Uterus (tissue), 4 donors: ENCODE measurements around the gene COL5A1. TPM values are rescaled to one million over a fixed set of nuclear protein-coding genes. Genes with fewer than 3 reads are reported as not detected.

Experiments
- DNase-seq, 2 donors: peaks; one replicate each; pipeline ENCODE4 v3.0.0-alpha.2; 2019 to 2020
- H3K27ac ChIP-seq, 2 donors: fragments of 200-600 bp; sonication (generic); 1 replicate in 1 of 2; 2 replicates in 1 of 2; pipeline ENCODE4 v1.5.1; 2016 to 2018
- H3K27me3 ChIP-seq, 2 donors: fragments of 200-600 bp; sonication (generic); one replicate each; pipeline ENCODE4 v1.5.1; 2018 to 2019; ENCODE audit warnings: control low read depth in 1 of 2
- H3K36me3 ChIP-seq, 2 donors: fragments of 200-600 bp; sonication (generic); one replicate each; pipeline ENCODE4 v1.5.1; 2019; ENCODE audit warnings: control low read depth in 1 of 2
- H3K4me1 ChIP-seq, 2 donors: fragments of 200-600 bp; sonication (generic); one replicate each; pipeline ENCODE4 v1.5.1; 2018 to 2019; ENCODE audit warnings: control low read depth in 1 of 2
- H3K4me3 ChIP-seq, 2 donors: fragments of 200-600 bp; sonication (generic); 1 replicate in 1 of 2; 2 replicates in 1 of 2; pipeline ENCODE4 v1.5.1; 2018 to 2019; ENCODE audit warnings: mild to moderate bottlenecking in 1 of 2
- H3K9me3 ChIP-seq, 2 donors: fragments of 200-600 bp; sonication (generic); one replicate each; pipeline ENCODE4 v1.5.1; 2019; ENCODE audit warnings: control low read depth in 1 of 2
- POLR2A ChIP-seq, 2 donors: fragments of 450-650 bp; IDR thresholded peaks; one replicate each; pipeline ENCODE4 v1.6.1; 2016; ENCODE audit warnings: antibody characterized with exemption in 2 of 2, mild to moderate bottlenecking in 1 of 2, moderate library complexity in 1 of 2
- intact Hi-C: fragments of 100-400 bp; cut with DNase I; formaldehyde crosslinking; loops from one replicate; pipeline ENCODE4 v1.15.1; 2023; ENCODE audit warnings: low total_unique reads
- total RNA-seq, 4 donors: library from RNA; depleted of rRNA in 3 of 4; stranded (reverse); fragments of >200 nt in 3 of 4; gene quantifications; one replicate each; pipeline versions ENCODE4 v1.1.0 to v1.2.4, GENCODE V29; 2014 to 2023
- TF ChIP-seq, protein P1 (sequence below), 4 experiments: fragments of 200-600 bp in 2 of 4; fragments of 450-650 bp in 2 of 4; sonication (generic) in 2 of 4; IDR thresholded peaks; one replicate each; pipeline ENCODE4 v1.5.1; 2016 to 2019; ENCODE audit warnings: antibody characterized with exemption in 4 of 4, mild to moderate bottlenecking in 2 of 4, moderate library complexity in 1 of 4
- donor health status: DM: yes; HTN: yes; CAD: no.

The COL5A1 gene
- total RNA-seq, 4 donors from 2014 or later = 21.2 to 604 (median 129) TPM

DNA sequence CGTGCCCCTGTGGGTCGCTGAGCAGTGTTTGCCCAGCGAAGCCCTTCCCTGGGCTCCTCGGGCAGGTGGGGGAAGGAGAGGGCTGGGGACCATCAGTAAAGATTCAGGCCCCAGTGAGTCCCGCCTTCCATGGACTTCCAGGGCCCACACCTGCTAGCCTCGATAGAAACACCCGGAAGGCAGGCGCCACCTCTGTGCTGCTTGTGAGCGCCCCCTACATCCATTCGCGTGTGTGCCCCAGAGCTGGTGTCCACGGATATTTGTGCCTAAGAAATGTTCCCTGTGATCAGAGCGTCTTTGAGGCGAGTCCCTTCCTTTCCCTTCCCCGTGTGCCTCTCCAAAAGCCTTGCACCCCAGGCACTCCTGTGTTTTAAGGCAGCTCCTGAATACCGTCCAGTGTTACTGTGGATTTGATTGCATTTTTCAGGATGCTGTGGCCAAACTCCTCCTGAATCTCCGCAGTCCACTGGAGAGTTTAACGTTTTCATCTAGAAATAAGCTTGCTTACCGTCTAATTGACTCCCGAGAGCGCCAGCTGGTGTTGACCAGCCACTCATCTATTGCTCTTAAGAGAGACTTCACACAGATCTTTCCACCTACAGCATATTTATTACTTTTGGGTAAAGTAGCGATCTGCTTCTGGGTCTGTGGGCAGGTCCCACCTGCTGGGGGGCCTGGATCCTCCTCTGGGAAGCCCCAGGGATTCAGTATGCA, 101.4 kb downstream of the COL5A1 start:
- H3K27ac ChIP-seq = no peak overlapping the region
- no peaks in the 10 kb centered on the region for H3K4me1 ChIP-seq
- no peaks in the 10 kb centered on the region for H3K9me3 ChIP-seq
- TF ChIP-seq, protein P1, sequence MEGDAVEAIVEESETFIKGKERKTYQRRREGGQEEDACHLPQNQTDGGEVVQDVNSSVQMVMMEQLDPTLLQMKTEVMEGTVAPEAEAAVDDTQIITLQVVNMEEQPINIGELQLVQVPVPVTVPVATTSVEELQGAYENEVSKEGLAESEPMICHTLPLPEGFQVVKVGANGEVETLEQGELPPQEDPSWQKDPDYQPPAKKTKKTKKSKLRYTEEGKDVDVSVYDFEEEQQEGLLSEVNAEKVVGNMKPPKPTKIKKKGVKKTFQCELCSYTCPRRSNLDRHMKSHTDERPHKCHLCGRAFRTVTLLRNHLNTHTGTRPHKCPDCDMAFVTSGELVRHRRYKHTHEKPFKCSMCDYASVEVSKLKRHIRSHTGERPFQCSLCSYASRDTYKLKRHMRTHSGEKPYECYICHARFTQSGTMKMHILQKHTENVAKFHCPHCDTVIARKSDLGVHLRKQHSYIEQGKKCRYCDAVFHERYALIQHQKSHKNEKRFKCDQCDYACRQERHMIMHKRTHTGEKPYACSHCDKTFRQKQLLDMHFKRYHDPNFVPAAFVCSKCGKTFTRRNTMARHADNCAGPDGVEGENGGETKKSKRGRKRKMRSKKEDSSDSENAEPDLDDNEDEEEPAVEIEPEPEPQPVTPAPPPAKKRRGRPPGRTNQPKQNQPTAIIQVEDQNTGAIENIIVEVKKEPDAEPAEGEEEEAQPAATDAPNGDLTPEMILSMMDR (IDR thresholded peaks at IDR 0.05) = no peak
- TF ChIP-seq POLR2A (IDR thresholded peaks at IDR 0.05) = no peak
- DNase-seq = no peak
- intact Hi-C loops = loop anchor here (5.0 kb wide), 1 partner anchor 46 kb away; no protein-coding TSS in a partner anchor
- no peaks in the 10 kb centered on the region for H3K36me3 ChIP-seq
- no peak overlapping the region for H3K4me3 ChIP-seq
- no peaks in the 10 kb centered on the region for H3K27me3 ChIP-seq

DNA sequence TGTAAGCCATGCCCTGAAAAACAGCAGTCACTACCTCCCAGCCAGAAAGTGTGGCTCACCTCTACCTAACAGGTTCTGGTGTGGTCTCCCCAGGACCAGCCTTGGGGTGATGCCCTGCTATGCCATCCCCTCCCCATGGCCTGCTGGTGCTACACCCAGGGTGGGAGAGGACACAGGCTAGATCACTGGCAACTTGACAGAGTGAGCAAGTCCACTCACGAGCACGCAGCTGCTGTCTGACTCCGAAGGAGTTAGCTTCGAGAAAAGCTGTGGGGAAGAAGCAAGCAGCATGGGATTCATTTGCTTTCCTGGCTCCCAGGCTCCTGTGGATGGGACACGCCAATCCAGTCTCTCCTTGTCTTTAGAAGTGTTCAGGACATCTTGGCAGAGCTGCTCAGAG, 102.2 kb downstream of the COL5A1 start:
- Histone ChIP-seq H3K27ac (no peak overlapping the region), H3K27me3 (no peaks in the 10 kb centered on the region), H3K4me3 (no peak overlapping the region), H3K9me3 (no peaks in the 10 kb centered on the region), H3K36me3 (no peaks in the 10 kb centered on the region), H3K4me1 (no peaks in the 10 kb centered on the region)
- no peak for TF ChIP-seq POLR2A (IDR thresholded peaks at IDR 0.05)
- TF ChIP-seq, protein P1 (IDR thresholded peaks at IDR 0.05) = no peak
- no peak for DNase-seq
- intact Hi-C loops = loop anchor here (5.0 kb wide), 1 partner anchor 47 kb away; no protein-coding TSS in a partner anchor

DNA sequence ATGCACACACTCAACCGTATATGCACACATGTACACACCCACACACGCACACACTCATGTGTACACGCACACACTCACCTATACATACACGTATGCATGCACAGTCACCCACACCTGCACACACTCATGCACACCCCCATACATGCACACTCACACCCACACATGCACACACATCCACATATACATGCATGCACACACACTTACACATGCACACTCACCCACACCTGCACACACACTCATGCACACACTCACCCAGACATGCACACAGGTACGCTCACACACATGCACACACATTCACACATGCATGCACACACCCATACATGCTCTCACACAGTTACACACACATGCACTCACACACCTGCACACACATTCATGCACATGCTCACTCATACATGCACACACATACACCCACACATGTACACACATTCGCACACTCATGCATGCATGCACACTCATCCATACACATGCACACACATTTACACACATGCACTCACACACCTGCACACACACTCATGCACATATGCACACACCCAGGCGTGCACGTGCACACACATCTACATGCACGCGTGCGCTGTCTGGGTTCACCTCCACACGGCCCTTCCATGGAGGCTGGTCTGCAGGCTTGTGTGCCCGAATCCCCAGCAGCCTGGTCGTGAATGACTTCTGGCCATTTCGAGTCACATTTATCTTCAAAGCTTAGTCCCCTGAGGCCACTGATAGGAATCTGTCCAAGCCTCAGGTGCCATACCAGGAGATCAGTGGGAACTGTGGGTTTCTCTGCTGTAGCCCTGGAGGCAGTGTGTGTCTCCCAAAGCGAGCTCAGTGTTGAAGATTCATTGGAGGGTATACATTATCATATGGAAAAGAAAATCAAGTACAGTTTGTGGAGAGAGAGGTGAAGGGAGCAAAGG, 103.0 kb downstream of the COL5A1 start:
- no peak for DNase-seq

DNA sequence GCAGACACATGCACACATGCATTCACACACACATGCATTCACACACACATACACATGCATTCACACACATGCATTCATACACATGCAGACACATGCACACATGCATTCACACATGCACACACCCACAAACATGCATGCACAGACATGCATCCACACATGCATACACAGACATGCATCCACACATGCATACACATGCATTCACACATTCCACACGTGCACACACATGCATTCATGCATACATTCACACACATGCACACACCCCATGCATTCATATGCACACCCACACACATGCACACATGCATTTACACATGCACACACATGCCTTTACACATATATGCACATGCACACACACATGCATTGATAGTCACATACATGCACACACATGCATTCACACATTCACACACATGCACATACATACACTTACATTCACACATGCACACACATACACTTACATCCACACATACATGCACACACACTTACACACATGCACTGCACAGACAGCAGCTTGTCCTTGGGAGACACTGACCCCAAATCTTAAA, 106.4 kb downstream of the COL5A1 start:
- TF ChIP-seq, protein P1 (IDR thresholded peaks at IDR 0.05) = no peak
- TF ChIP-seq POLR2A (IDR thresholded peaks at IDR 0.05) = no peak
- H3K4me1 ChIP-seq = no peaks in the 10 kb centered on the region
- no peak overlapping the region for H3K4me3 ChIP-seq
- H3K27ac ChIP-seq = no peak overlapping the region
- no peaks in the 10 kb centered on the region for H3K36me3 ChIP-seq
- DNase-seq = no peak
- no peaks in the 10 kb centered on the region for H3K9me3 ChIP-seq
- intact Hi-C loops = no loop called here
- H3K27me3 ChIP-seq = no peaks in the 10 kb centered on the region

More for the DNA sequence above, 103.0 kb downstream of the COL5A1 start:
- no peak overlapping the region for H3K27ac ChIP-seq
- no peaks in the 10 kb centered on the region for H3K9me3 ChIP-seq
- intact Hi-C loops = loop anchor here (5.0 kb wide), 1 partner anchor 47 kb away; no protein-coding TSS in a partner anchor
- no peak overlapping the region for H3K4me3 ChIP-seq
- no peaks in the 10 kb centered on the region for H3K36me3 ChIP-seq
- TF ChIP-seq POLR2A (IDR thresholded peaks at IDR 0.05) = no peak
- TF ChIP-seq, protein P1 (IDR thresholded peaks at IDR 0.05) = no peak
- no peaks in the 10 kb centered on the region for H3K4me1 ChIP-seq
- H3K27me3 ChIP-seq = no peaks in the 10 kb centered on the region
